ENCODE data around the gene ZNF319.

ZNF319 gene

DNA sequence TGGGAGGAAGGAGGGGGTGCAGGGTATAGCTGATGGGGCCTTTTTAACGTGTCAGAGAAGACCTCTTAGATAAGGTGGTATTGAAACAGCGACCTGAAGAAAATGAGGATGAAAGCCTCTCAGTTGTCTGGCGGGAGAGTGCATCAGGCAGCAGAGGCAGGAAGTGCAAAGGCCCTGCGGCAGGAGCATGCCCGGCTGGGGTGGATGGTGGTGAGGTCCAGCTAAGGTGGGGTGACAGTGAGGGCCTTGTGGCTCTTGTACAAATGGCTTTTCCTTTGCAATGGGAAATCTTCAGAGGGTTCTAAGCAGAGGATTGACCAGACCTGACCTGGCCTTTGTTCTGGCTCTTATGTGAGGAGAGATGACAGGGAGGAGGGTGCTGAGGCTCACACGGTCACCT lies 36.5 kb upstream of the ZNF319 start:
- DNase-seq: no peak

DNA sequence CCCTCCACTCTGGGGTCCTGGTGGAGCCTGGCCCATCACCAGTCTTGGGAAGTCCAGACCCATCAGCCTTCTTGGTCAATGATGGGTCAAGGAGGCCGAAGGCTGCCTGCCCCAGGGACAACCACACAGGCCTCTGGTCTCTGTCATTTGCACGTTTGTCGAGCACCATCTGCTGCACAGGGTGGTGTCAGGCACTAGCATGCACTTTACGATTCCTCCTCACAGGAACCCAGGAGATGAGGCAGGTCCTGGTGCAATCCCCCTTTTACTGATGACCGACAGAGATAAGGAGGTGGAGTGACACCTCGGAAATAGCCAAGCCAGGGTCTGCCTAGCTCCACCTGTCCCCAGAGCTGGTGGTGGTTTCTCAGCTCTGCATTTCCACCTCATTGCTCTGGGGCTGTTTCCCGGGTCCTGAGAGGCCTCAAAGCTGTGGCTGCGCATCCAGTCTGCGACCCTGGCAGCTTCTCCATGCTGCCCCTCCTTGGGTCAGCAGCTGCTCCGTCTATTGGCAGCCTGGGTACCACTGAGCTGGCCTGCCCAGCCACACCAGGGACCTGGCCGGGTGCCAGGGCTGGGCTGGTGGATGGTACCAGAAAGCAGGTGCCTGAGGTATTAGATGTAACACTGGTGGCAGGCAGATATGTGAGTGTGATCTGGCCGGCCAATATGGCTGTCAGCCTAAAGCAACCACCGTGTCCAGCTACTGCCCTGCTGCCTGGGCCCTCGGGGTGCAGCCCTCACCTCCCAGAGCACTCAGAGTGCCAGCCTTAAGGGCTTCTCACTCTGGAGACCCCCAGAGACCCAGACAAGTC lies 35.1 kb upstream of the ZNF319 start:
- no peak for DNase-seq

DNA sequence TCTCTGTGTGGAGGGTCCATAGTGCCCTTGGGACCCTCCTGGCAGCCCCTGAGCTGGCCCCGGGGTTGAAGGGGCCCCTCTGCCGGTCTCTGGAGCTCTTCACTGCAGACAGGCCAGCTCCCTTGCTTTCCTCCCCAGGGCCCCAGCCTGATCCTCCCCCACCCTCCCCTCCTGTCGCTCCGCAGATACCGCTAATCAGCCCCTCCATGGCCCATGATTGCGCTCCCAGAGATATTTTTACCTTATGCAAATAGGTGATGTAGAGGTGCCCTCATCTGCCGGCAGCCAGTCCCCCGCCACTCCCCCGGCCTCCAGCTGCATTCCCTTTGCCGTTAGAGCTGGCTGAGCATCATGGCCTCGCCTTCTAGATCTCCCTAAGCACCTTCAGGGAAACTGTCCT lies 34.3 kb upstream of the ZNF319 start:
- DNase-seq: no peak

DNA sequence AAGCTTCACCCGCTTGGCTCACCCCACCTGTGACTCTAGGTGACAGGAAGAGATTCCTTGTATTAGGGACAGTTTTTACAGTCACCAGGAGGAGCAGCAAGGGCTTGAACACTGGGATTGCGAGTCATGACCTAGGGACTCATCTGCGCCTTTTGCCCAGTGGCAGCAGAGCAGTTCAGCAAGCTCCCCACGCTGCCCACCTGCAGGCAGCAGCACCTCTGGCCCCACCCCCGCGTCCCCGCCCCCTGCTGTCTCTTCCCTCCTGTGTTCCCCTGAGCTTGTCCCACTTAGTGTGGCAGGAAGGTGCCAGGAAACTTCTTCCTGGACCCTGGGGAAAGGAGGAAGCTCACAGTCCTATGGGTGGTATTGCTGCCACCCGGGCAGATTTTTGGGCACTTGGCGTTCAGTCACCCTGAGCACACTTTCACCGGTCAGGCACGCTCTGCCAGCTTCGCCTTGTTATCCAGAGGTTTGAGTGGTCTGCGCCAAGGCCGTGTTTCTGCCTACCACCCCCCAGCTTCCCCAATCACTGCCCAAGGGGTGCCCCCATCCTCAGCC lies 33.7 kb upstream of the ZNF319 start:
- no peak for DNase-seq

DNA sequence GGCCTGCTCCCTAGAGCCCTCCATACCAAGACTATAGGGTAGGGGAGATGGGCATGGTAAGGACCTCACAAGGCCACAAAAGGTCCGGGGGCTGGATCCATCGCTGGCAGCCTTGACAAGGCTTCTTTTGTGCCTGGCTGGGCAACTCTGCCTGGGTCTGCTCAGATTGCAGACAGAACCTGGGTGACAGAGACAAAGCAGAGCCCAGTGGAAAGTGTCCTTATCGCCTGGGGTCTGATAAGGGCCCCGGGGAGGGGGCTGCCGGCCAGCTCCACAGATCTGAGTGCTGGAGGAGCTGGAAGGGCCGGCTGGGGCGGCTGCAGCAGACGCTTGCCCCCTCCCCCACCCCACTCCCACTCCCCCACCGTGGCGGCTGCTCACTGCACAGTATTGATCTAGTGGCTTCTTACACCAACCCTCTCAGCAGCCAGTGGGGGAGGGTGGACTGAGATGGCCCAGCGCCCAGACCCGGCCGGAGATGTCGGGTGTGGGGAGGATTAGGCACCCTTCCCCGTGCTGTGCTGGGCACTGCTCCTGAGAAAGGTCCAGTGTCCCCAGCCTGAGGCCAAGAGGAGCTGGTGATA lies 32.3 kb upstream of the ZNF319 start:
- DNase-seq: no peak

DNA sequence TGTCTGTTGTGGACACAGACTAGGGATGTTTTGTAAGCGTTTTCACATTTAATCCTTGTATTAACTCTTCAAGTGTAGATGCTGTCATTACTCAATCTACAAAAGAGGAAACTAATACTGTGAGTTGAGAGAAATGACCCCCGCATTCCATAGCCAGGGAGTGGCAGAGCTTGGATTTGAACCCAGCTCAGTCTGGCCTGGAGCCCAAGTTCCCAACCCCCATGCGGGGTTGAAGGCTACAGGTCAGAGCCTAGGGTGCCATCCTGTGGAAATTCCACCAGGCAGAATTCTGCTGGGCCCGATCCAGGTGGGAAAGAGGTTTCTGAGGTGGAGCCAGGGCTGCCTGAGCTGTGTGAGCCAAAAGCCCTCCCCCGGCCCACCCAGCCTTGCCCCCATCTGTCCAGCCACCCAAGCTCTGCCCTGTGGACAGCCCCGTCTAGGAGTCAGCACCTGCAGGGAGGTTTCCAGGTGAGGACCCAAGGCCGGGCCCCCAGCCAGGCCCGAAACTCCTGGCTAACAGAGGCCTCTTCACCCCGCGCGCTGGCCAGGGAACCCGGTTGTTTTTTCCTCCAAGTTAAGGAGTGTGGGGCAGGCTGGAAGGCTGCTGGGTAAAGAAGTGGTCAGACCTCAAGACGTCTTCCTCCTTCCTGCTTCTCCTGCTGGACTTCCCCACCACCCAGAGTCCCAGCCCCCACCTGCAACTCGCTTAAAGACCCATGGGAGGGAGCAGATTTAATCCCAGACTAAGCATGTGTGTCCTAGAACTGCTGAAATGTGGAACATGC lies 30.7 kb upstream of the ZNF319 start:
- no peak for DNase-seq

DNA sequence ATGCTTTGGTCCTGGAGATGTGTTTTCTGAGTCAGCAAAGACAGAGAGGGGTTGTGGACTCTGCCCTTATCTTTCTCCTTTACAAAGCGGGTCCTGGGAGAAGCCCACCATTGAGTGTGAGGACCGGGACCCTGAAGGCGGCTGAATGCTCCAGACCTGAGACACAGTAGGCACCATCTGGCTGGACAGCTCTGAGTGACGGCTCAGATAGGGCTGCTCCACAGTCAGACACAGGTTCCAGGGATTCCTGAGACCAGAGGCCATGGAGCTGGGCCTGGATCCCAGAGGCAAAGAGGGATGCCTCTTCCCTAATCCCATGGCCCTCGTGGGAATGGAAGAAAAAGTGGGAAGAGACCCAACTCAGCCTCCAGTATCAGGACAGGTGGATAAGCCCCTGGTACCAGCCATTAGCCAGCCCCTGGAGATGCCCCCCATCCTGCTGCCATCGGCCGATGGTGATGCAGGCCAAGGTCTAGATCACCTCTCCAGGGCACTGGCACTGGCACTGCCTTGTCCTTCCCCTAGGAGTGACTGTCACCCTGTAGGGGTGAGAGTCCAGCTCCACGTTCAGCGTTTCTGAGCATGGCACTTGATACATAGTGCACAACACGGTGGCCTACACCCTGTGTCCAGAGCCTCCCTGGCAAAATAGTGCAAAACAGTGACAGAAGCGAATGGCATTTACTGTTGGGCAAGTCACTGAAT lies 29.8 kb upstream of the ZNF319 start:
- DNase-seq: no peak

DNA sequence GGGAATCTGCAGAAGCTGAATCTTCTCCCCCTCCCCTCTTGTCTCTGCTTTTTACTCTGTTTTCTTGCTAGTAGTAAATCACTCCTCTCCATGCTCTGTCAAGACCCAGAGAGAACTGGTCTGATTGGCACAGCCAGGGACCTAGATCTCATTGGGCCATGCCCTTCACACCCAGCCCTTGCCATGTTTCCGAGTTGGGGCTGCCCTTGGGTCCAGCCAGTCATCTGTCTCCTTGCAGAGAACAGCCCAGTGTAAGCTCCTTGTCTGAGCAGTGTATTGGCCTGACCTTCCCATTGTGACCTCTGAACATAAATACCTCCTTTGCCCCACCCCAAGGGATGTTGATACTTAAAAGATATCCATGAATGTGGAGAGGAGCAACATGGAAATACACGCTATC lies 28.9 kb upstream of the ZNF319 start:
- DNase-seq: no peak

DNA sequence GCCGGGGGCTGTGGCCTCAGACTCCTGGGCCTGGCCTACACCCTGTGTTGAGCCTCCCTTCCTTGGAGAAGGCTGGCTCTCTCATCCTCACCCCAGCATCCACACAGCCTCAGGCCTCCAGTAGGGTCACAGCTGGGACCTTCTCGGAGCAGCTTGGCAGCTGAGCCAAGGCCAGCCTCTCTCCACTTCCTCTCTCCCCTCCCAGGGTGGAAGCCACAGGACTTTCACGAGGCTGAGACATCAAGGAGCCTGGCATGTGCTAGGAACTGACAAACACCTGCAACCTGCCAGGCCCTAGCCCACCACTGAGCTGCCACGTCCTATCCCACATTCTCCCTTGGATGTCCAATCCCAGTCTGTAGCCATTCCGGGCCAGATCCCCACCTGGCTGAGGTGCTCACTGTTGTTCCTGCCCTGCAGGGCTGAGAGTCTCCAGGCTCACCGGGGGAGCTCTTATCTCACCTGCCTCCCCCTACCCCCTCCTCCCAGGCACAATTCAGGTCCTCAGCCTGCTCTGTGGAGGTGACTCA lies 28.1 kb upstream of the ZNF319 start:
- DNase-seq: no peak

DNA sequence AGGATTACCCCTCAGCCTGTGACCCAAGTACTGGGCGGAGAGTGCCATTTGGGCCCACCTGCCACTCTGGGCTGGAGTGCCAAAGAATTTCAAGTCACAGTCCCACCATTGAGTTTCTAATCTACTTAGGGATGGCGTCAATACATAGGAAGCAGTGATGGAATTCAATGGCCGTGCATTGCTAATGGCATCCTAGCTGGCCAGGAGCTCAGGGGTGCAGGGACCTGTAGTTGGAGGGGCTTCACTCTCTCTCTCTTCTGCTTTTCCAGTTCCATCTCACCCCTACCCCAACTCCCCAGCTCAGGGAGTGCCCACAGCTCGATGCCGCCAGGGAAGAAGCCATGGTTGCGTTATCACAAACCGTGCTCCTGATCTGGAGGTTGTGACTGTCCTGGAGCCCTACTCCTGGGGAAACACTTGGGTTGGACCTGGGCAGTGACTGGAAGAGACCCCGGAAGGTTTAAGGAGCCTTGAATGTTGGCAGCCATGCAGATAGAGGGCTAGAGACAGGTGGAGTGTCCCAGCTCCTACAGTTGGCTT lies 27.5 kb upstream of the ZNF319 start:
- DNase-seq: no peak

DNA sequence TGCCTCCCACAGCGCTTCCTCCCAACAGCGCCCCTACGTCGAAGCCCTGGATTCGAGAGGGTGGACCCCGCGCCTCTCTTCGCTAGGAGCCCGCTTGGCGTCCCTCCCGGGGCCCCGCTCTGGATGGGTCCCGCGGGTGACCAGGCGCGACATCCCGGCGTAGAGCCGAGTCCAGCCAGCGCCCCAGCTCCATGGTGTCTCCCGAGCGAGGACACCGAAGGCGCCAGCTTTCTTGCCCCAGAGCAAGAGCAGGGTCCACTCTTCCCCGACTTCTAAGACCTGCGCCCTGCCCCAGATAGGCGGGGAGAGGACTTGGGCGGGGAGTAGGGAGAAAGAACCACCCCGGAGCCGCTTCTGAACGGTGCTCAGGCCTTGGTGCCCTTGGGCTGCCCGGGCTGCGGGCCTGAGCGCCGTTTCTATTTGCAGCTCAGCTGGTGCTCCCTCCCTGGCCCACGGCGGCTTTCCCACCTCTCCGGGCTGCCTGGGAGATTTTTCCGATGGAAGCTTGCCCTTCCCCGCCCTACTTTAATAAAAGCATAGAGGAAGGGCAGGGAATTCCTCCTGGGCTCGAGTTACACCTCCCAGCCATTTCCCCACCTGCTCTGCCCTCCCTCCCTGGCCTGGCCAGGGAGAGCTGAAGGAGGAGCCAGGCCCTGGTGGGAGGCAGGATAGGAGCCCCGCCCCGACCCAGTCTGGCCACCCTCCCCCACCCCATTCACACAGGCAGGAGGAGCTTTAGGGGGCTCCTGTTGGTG lies 26.9 kb upstream of the ZNF319 start:
- peak; percentile 72 for DNase-seq

DNA sequence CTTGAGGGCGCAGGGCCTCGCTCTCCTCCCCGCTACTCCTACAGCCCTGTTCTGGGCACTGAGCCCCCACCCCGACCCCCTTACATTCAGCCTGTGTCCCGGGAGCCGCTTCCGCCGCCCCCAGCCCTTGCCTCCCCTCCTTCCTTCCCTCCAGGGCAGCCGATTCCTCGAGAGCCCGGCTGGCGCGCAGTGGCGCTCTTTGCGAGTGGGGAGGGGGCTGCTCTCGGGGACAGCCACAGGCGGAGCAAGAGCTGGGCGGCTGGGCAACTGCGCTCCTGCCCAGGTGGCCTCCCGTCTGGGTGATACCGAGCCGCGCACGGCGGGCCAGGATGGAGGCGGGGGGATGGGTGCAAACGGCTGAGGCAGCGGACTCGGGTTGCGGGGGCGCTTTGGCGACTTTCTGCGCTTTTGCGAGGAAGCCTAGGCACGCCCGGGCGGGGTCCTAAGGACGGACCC lies 26.3 kb upstream of the ZNF319 start:
- no peak for DNase-seq

DNA sequence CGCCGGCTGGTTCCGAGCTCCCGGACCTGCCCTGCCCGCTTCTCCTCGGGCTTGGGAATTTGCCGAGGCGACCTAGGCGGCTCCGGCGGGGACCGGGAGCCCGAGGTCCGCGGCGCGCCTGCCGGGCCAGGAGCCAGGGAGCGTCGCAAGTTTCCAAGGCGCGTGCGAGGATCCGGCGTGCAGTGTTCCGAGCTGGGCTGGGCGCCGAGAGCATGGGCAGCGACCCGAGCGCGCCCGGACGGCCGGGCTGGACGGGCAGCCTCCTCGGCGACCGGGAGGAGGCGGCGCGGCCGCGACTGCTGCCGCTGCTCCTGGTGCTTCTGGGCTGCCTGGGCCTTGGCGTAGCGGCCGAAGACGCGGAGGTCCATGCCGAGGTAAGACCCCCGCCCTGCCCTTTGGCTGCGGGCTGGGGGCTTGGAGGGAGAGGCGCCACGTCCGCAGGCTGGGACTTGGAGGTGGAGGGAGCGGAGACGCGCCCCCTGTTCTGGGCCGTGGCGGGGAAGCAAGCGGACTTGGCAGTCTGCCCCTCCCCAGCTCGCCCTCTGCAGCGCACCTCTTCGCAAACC lies 25.8 kb upstream of the ZNF319 start:
- no peak for DNase-seq

DNA sequence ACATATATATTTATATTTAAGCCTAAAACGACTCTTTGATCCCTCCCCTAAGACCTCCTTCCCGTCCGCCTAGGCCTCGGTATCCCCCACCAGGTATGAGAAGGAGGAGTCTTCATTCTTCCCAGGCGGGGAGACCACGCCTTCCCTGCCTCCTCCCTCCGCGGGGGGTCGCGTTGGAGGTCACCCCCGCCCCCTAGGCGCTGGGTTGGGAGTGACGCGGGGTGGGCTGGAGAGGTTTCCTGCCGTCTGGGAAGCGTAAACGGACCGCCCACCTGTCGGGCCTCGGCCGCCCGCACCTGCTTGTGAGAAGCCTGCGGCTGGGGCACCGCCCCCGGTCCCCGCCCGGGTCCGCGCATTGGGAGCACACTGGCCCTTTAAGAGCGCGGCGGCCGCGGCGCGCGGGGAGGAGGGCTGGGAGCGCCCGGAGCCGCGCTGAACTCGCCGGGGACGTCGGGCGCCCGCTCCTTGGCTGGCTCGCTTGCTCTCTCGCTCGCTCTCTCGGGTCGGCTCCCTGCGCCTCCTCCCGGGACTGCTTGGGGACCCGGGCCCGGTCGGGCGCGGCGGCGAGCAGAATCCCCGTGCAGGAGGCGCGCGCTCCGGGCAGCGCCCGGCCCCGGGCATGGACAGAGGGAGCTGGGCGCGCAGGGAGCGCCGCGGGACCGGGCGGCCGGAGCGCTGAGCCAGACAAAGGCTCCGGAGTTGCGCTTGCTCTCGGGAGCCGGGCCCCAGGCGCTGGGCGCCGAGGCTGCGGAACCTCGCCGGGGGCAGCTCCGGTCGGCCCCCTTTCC lies 25.1 kb upstream of the ZNF319 start, which contains the start of gene MMP15:
MMP15 (plus strand) TSS at position 404 of the 788 bp plus-strand sequence. CDS start 597 bp downstream, outside the sequence.
- DNase-seq: peak; percentile 77

DNA sequence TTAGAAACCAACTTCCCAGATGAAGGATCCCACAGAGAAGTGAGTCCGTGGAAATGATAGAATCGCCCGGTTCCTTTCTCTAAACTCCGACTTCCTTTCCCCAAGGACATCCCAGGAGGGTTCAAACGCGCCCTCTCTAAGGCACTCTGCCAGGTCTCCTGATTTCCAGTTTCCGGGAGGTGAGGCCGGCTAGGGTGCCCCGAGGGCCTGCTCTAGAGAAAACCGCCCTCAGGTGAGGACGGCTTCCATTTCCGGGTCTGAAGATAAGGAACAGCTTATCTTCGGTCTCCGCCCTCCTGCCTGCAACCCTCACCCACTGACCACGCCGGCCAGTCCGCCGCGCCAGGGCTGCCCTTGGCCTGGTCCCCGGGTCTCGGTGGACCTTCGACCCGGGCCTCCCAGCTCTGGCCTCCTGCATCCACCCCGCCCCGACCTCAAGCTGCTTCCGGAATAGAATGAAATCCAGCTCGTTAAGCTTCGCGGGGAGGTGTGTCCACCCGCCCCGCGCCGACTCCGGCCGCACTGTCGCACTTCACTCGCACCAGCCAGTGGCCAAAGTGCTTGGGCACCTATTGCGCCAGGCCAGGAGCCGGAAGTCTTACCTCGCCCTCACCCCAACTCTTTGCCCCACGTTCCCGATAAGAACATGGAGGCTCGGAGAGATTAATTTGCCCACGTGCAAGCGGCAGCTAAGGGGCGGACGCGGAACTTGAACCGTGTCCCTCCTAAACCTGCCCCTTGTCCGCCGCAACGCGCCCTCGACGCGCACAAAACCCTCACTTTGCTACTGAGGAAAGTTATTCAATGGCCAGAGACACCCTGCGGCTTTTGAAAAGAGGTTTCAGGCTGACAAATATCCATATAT lies 24.2 kb upstream of the ZNF319 start:
- peak; percentile 61 for DNase-seq

DNA sequence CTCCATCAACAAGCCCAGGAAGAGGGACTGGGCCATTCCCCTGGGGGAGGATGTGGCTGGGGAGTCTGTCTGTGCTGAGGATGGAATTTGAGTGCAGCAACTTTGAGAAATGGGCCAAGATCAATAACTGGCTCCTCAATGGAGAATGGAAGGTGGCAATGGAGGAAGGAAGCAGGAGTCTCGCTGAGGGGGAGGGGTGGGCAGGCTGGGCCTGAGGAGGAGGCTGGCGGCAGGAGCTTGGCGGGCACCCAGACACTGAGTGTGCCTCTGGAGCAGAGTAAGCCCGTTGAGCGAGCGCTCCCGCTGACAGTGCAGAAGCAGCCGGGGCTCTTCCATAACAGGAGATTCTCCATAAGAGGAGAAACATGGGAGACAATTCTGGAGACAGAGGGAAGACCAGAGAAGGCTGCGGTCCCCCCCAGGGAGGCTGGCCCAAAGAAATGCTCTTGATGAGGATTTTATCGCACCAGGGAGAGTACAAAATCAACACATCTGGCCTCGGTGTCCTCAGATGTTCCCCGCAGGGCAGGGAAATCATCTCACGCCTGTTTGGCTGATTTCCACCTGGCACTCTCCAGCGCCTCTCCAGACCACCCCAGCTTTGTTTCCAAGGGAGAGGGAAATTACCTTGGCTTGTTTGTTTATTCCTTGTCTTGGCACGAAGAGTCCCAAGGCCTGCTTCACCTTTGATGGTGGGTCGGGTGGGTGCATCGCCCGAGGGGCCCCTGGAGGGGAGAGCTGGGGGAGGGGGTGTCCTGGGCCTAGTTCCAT lies 22.3 kb upstream of the ZNF319 start:
- DNase-seq: peak; percentile 71

DNA sequence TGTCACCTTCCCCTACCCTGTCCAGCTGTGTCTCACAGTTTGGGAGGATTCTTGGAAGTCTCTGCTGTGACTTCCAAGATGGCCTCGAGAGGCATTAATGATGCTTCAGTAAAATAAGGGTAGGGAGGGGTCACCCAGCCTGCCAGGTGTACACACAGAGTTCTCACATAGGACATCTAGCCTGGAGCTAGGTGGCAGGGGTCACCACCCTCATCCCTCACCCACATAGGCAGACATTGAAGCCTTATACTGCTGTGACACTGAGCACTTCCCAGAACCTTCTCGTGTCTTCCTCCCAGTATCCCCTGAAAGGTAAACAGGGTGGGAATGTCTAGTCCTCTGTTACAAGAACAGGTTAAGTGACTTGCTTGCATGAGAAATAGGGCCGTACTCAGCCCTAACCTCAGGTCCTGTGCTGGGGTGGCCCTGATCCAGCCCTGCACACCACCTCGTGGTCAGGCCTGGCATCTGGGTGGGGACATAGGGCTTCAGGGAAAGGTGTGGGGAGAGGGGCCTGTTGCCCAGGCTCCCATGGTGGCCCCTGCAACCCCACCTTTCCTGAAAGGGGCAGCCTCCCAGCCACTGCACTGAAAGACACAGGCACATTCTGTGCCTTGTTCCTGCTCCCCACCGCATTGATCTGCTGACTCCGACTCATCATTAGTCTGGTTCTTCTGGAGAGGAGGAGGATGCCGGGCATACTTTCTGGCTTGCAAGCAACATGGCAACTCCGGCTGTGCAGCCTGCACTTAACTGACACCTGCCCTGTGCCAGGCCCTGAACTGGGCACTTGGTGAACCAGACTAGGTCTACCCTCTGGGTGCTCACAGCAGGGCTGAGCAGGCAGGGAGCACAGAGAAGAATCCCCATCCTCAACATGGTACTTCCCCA lies 21.4 kb upstream of the ZNF319 start:
- DNase-seq: peak; percentile 73

All from NCI-H226 (cell line).